ENCODE data around the gene TMEM72. TPM values are rescaled to one million over a fixed set of nuclear protein-coding genes. Genes with fewer than 3 reads are reported as not detected.

The TMEM72 gene
- total RNA-seq, 2 donors from 2014 or later: 14.5 to 17.6 TPM

GRCh38 chr10:44890696-44891563, 20.2 kb upstream of the TMEM72 start:
- TF ChIP-seq CTCF (IDR thresholded peaks at IDR 0.05): no peak
- DNase-seq: peak; percentile 84
- H3K4me1 ChIP-seq: peaks cover 12% of the 10 kb centered on the region
- peak overlapping the region; percentile 80 for H3K27ac ChIP-seq
- no peak overlapping the region for H3K4me3 ChIP-seq
- no peaks in the 10 kb centered on the region for H3K36me3 ChIP-seq
- no peaks in the 10 kb centered on the region for H3K9me3 ChIP-seq
- H3K9ac ChIP-seq (ENCODE audit: low read depth in 2 of 2, low read length in 2 of 2): no peak overlapping the region
- intact Hi-C loops (cut with DNase I): no loop called here
- H3K27me3 ChIP-seq: no peaks in the 10 kb centered on the region

- no peak for TF ChIP-seq CTCF (IDR thresholded peaks at IDR 0.05)
- intact Hi-C loops (cut with DNase I): no loop called here
- H3K9ac ChIP-seq (ENCODE audit: low read depth in 2 of 2, low read length in 2 of 2): no peak overlapping the region
- H3K4me3 ChIP-seq: no peak overlapping the region
- H3K4me1 ChIP-seq: peaks cover 12% of the 10 kb centered on the region
- DNase-seq: no peak
- peak overlapping the region; percentile 80 for H3K27ac ChIP-seq
- no peaks in the 10 kb centered on the region for H3K36me3 ChIP-seq
- no peaks in the 10 kb centered on the region for H3K9me3 ChIP-seq
- no peaks in the 10 kb centered on the region for H3K27me3 ChIP-seq
Measured at GRCh38 chr10:44891721-44892120, 19.4 kb upstream of the TMEM72 start.

GRCh38 chr10:44893604-44894468, 17.3 kb upstream of the TMEM72 start:
- H3K4me3 ChIP-seq: no peak overlapping the region
- H3K4me1 ChIP-seq: peaks cover 8% of the 10 kb centered on the region
- H3K27ac ChIP-seq: no peak overlapping the region
- DNase-seq: no peak
- intact Hi-C loops (cut with DNase I): no loop called here
- no peak for TF ChIP-seq CTCF (IDR thresholded peaks at IDR 0.05)
- no peak overlapping the region for H3K9ac ChIP-seq (ENCODE audit: low read depth in 2 of 2, low read length in 2 of 2)
- H3K36me3 ChIP-seq: no peaks in the 10 kb centered on the region
- no peaks in the 10 kb centered on the region for H3K9me3 ChIP-seq
- H3K27me3 ChIP-seq: no peaks in the 10 kb centered on the region

GRCh38 chr10:44894691-44895090, 16.4 kb upstream of the TMEM72 start:
- no peak overlapping the region for H3K9ac ChIP-seq (ENCODE audit: low read depth in 2 of 2, low read length in 2 of 2)
- no peaks in the 10 kb centered on the region for H3K36me3 ChIP-seq
- H3K27me3 ChIP-seq: no peaks in the 10 kb centered on the region
- no peak for DNase-seq
- no peak for TF ChIP-seq CTCF (IDR thresholded peaks at IDR 0.05)
- intact Hi-C loops (cut with DNase I): no loop called here
- H3K27ac ChIP-seq: no peak overlapping the region
- no peak overlapping the region for H3K4me3 ChIP-seq
- H3K4me1 ChIP-seq: peaks cover under 1% of the 10 kb centered on the region
- H3K9me3 ChIP-seq: no peaks in the 10 kb centered on the region

- Histone ChIP-seq H3K4me3 (no peak overlapping the region), H3K4me1 (no peaks in the 10 kb centered on the region), H3K9me3 (no peaks in the 10 kb centered on the region), H3K27ac (no peak overlapping the region), H3K27me3 (no peaks in the 10 kb centered on the region), H3K36me3 (no peaks in the 10 kb centered on the region), H3K9ac (ENCODE audit: low read depth in 2 of 2, low read length in 2 of 2) (no peak overlapping the region)
- TF ChIP-seq CTCF (IDR thresholded peaks at IDR 0.05): no peak
- DNase-seq: no peak
- intact Hi-C loops (cut with DNase I): no loop called here
Measured at GRCh38 chr10:44895280-44895679, 15.9 kb upstream of the TMEM72 start.
